Suppressor macrophage treated with lipopolysaccharide for 1 hour (primary cell): ENCODE measurements around the gene MRNIP.

ENCODE experiments used
- DNase-seq, 3 donors: peaks; one replicate each; pipeline ENCODE4 v3.0.0-alpha.2; 2020 to 2022

The MRNIP gene

DNA sequence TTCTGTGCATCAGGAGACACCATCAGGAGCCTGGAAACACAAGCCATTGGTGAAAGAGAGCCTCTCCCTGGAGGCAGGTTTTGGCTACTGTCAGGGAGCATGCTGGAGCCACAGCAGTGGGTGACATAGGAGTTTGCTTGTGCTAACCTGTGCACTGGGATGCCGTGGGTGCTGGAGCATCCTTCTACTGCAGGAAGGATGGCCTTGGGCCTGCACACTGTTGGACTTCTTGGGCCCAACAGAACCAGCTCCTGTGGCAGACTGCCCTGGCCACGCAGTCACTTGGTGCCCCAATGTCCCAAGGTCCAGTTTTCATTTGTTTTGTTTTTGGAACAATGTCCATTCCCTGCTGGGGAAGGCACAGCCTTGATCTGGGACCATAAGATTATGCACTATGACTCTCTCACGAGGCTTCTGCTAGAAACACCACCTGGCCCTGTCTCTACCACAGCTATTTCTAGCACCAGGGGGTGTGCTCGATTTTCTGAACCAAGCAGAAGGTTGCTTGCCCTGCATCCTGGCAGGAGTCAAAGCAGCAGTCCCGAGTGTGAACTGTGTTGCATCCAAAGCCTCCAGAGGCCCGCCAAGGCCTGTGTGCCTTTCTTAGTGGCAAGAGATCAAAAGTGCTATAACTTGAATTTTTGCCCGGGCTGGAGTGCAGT, 70.3 kb downstream of the MRNIP start:
- DNase-seq, result no peak
